Measurements from ENCODE around the gene MRPL47. TPM values are rescaled to one million over a fixed set of nuclear protein-coding genes. Genes with fewer than 3 reads are reported as not detected.

The MRPL47 gene
- polyA plus RNA-seq, 1 of the 3 experiments (the other 2 are of a cell fraction): 37.8 TPM

DNA sequence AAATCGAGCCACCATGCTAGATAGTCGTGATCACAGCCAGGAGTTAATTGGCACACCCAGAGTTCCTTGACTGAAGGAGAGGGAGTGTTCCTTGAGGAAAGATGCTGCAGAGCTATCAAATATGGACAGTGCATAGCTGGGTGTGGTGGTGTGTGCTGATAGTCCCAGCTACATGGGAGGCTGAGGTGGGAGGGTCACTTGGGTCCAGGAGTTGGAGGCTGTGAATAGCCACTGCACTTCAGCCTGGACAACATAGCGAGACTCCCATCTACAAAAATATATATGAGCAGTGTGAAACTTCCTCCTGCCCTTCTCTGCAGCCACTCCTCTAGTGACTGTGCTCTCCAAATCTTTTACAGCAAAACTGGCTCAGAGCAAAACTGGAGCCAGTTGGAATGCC, 38.4 kb upstream of the MRPL47 start:
- no peaks in the 10 kb centered on the region for H3K4me1 ChIP-seq (ENCODE audit: control insufficient read depth in 1 of 2, insufficient read depth in 2 of 2, low read depth in 1 of 2, low read length in 1 of 2)
- ChIA-PET CTCF (no interaction called here), POLR2A (no interaction called here)
- no peaks in the 10 kb centered on the region for H3K9me3 ChIP-seq
- TF ChIP-seq GATA2 (CRISPR knock-in tag; IDR thresholded peaks at IDR 0.05) (no peak), RCOR1 (IDR thresholded peaks at IDR 0.05; ENCODE audit: low read length) (no peak), FOSL2 (IDR thresholded peaks at IDR 0.05; ENCODE audit: borderline replicate concordance, low read depth) (no peak), ELF1 (IDR thresholded peaks at IDR 0.05) (no peak), EP300 (IDR thresholded peaks at IDR 0.05; ENCODE audit: borderline replicate concordance in 1 of 2, low read depth in 1 of 2, low read length in 1 of 2) (no peak), TAF1 (IDR thresholded peaks at IDR 0.05; ENCODE audit: borderline replicate concordance, low read depth, low read length) (no peak), MXI1 (IDR thresholded peaks at IDR 0.05; ENCODE audit: low read depth, low read length) (no peak), TCF12 (IDR thresholded peaks at IDR 0.05) (no peak), PBX3 (IDR thresholded peaks at IDR 0.05) (no peak)
- H3K9ac ChIP-seq: no peak overlapping the region
- no peaks in the 10 kb centered on the region for H3K9me2 ChIP-seq
- H3K27me3 ChIP-seq (ENCODE audit: insufficient read depth): no peaks in the 10 kb centered on the region
- H4K20me1 ChIP-seq (ENCODE audit: insufficient read depth): no peaks in the 10 kb centered on the region
- H3K79me2 ChIP-seq (ENCODE audit: insufficient read depth): no peaks in the 10 kb centered on the region
- DNase-seq: no peak
- no peaks in the 10 kb centered on the region for H3F3A ChIP-seq (replicated peaks; ENCODE audit: insufficient read depth)
- no peak overlapping the region for H3K4me2 ChIP-seq
- H3K27ac ChIP-seq (ENCODE audit: low read depth in 2 of 2, low read length in 1 of 2): no peak overlapping the region
- no peaks in the 10 kb centered on the region for H3K36me3 ChIP-seq (replicated peaks in 1 of 2; ENCODE audit: control insufficient read depth in 1 of 2, insufficient read depth in 2 of 2, low read length in 1 of 2)
- no peak overlapping the region for H3K4me3 ChIP-seq (ENCODE audit: low read depth in 2 of 2, low read length in 1 of 2)
- 75% methylated on average over 2 of the region's 3 CpGs for WGBS (ENCODE audit: low lambda C conversion rate)
- no peak overlapping the region for H2AFZ ChIP-seq (ENCODE audit: low read depth)

GRCh38 chr3:179640469-179640868, 36.0 kb upstream of the MRPL47 start:
- WGBS (ENCODE audit: low lambda C conversion rate): 83% methylated on average over 1 of the region's 1 CpG
- no peak for DNase-seq
- Histone ChIP-seq H3K79me2 (ENCODE audit: insufficient read depth) (no peaks in the 10 kb centered on the region), H3K4me3 (ENCODE audit: low read depth in 2 of 2, low read length in 1 of 2) (no peak overlapping the region), H3K4me1 (ENCODE audit: control insufficient read depth in 1 of 2, insufficient read depth in 2 of 2, low read depth in 1 of 2, low read length in 1 of 2) (no peaks in the 10 kb centered on the region), H3K4me2 (no peak overlapping the region), H2AFZ (ENCODE audit: low read depth) (no peak overlapping the region), H3K9ac (no peak overlapping the region), H3K27me3 (ENCODE audit: insufficient read depth) (no peaks in the 10 kb centered on the region), H3F3A (replicated peaks; ENCODE audit: insufficient read depth) (no peaks in the 10 kb centered on the region), H3K9me2 (no peaks in the 10 kb centered on the region), H4K20me1 (ENCODE audit: insufficient read depth) (no peaks in the 10 kb centered on the region), H3K9me3 (no peaks in the 10 kb centered on the region), H3K27ac (ENCODE audit: low read depth in 2 of 2, low read length in 1 of 2) (no peak overlapping the region), H3K36me3 (replicated peaks in 1 of 2; ENCODE audit: control insufficient read depth in 1 of 2, insufficient read depth in 2 of 2, low read length in 1 of 2) (no peaks in the 10 kb centered on the region)
- POLR2A ChIA-PET: no interaction called here
- CTCF ChIA-PET: no interaction called here
- TF ChIP-seq EZH2phosphoT487 (IDR thresholded peaks at IDR 0.05; ENCODE audit: borderline replicate concordance, low read depth) (no peak), PBX3 (IDR thresholded peaks at IDR 0.05) (no peak), USF1 (IDR thresholded peaks at IDR 0.05; ENCODE audit: borderline replicate concordance, low read depth) (no peak), RCOR1 (IDR thresholded peaks at IDR 0.05; ENCODE audit: low read length) (no peak), NFIC (IDR thresholded peaks at IDR 0.05; ENCODE audit: borderline replicate concordance) (no peak), MAX (IDR thresholded peaks at IDR 0.05; ENCODE audit: low read depth) (no peak), FOXJ3 (CRISPR knock-in tag; IDR thresholded peaks at IDR 0.05) (no peak), SMC3 (IDR thresholded peaks at IDR 0.05; ENCODE audit: low read depth, low read length) (no peak), REST (IDR thresholded peaks at IDR 0.05; ENCODE audit: low read depth, low read length) (no peak), RFX5 (IDR thresholded peaks at IDR 0.05; ENCODE audit: low read length) (no peak), TEAD4 (IDR thresholded peaks at IDR 0.05; ENCODE audit: borderline replicate concordance, insufficient read depth) (no peak), YY1 (IDR thresholded peaks at IDR 0.05; ENCODE audit: low read depth) (no peak), ELF1 (IDR thresholded peaks at IDR 0.05) (no peak)
- TF ChIP-seq, protein P1, sequence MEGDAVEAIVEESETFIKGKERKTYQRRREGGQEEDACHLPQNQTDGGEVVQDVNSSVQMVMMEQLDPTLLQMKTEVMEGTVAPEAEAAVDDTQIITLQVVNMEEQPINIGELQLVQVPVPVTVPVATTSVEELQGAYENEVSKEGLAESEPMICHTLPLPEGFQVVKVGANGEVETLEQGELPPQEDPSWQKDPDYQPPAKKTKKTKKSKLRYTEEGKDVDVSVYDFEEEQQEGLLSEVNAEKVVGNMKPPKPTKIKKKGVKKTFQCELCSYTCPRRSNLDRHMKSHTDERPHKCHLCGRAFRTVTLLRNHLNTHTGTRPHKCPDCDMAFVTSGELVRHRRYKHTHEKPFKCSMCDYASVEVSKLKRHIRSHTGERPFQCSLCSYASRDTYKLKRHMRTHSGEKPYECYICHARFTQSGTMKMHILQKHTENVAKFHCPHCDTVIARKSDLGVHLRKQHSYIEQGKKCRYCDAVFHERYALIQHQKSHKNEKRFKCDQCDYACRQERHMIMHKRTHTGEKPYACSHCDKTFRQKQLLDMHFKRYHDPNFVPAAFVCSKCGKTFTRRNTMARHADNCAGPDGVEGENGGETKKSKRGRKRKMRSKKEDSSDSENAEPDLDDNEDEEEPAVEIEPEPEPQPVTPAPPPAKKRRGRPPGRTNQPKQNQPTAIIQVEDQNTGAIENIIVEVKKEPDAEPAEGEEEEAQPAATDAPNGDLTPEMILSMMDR (IDR thresholded peaks at IDR 0.05): no peak

Measured in SK-N-SH (cell line).